MCF 10A (cell line): Measurements from ENCODE around the gene CFAP100. TPM values are rescaled to one million over a fixed set of nuclear protein-coding genes. Genes with fewer than 3 reads are reported as not detected.

Experiments used
- BruUV-seq: library from RNA; stranded (reverse); fragments of 400-500 nt; replicated peaks from 2 replicates; lab custom pipeline; 2021; lab: Mats Ljungman, UMichigan
- CTCF ChIA-PET: fragments of 300-600 bp; sonication (Branson Sonifier 250); formaldehyde crosslinking; extraction: SDS; loops from one replicate; lab custom pipeline; 2021; ENCODE audit warnings: antibody characterized with exemption, inconsistent platforms; lab: Yijun Ruan, JAX
- POLR2A ChIA-PET: fragments of 300-600, 350-650 bp; sonication (Branson Sonifier 250); formaldehyde crosslinking; extraction: SDS; loops from one replicate; lab custom pipeline; 2020; ENCODE audit warnings: antibody characterized with exemption, inconsistent platforms; lab: Yijun Ruan, JAX
- DNase-seq: peaks from one replicate; pipeline ENCODE4 v3.0.0-alpha.2; 2018; ENCODE audit not compliant: unreplicated experiment
- H3K27ac Mint-ChIP-seq: one replicate; pipeline ENCODE4 v1.8.0; 2022; ENCODE audit warnings: mild to moderate bottlenecking, low read depth, mixed read lengths; ENCODE audit not compliant: unreplicated experiment
- H3K27me3 Mint-ChIP-seq: one replicate; pipeline ENCODE4 v1.8.0; 2022; ENCODE audit warnings: mixed read lengths; ENCODE audit not compliant: insufficient read depth, unreplicated experiment
- H3K36me3 Mint-ChIP-seq: one replicate; pipeline ENCODE4 v1.8.0; 2022; ENCODE audit warnings: mild to moderate bottlenecking, moderate library complexity, mixed read lengths; ENCODE audit not compliant: insufficient read depth, unreplicated experiment
- H3K4me1 Mint-ChIP-seq: one replicate; pipeline ENCODE4 v1.8.0; 2022; ENCODE audit warnings: mixed read lengths; ENCODE audit not compliant: insufficient read depth, unreplicated experiment
- H3K4me3 Mint-ChIP-seq: one replicate; pipeline ENCODE4 v1.8.0; 2022; ENCODE audit warnings: mild to moderate bottlenecking, moderate library complexity, mixed read lengths; ENCODE audit not compliant: unreplicated experiment
- H3K9me3 Mint-ChIP-seq: one replicate; pipeline ENCODE4 v1.8.0; 2022; ENCODE audit warnings: mixed read lengths; ENCODE audit not compliant: unreplicated experiment
- intact Hi-C: fragments of 100-400 bp; cut with micrococcal nuclease; formaldehyde crosslinking; loops from 2 replicates; pipeline ENCODE4 v1.14.1; 2022
- total RNA-seq: library from RNA; stranded (reverse); gene quantifications from 2 replicates; pipeline ENCODE4 v1.2.3, GENCODE V29; 2022
- TF ChIP-seq, protein P1 (sequence below): fragments of 200-600 bp; IDR thresholded peaks from one replicate; pipeline ENCODE4 v1.8.0; 2022; ENCODE audit warnings: antibody characterized with exemption, mild to moderate bottlenecking; ENCODE audit not compliant: unreplicated experiment

Gene CFAP100
- total RNA-seq, 1 experiment from 2014 or later = not detected

- TF ChIP-seq, protein P1, sequence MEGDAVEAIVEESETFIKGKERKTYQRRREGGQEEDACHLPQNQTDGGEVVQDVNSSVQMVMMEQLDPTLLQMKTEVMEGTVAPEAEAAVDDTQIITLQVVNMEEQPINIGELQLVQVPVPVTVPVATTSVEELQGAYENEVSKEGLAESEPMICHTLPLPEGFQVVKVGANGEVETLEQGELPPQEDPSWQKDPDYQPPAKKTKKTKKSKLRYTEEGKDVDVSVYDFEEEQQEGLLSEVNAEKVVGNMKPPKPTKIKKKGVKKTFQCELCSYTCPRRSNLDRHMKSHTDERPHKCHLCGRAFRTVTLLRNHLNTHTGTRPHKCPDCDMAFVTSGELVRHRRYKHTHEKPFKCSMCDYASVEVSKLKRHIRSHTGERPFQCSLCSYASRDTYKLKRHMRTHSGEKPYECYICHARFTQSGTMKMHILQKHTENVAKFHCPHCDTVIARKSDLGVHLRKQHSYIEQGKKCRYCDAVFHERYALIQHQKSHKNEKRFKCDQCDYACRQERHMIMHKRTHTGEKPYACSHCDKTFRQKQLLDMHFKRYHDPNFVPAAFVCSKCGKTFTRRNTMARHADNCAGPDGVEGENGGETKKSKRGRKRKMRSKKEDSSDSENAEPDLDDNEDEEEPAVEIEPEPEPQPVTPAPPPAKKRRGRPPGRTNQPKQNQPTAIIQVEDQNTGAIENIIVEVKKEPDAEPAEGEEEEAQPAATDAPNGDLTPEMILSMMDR = no peak
- H3K27me3 Mint-ChIP-seq = no peaks in the 10 kb centered on the region
- H3K4me3 Mint-ChIP-seq = no peak overlapping the region
Measured at GRCh38 chr3:126482503-126483255, 88.0 kb downstream of the CFAP100 start.

DNA sequence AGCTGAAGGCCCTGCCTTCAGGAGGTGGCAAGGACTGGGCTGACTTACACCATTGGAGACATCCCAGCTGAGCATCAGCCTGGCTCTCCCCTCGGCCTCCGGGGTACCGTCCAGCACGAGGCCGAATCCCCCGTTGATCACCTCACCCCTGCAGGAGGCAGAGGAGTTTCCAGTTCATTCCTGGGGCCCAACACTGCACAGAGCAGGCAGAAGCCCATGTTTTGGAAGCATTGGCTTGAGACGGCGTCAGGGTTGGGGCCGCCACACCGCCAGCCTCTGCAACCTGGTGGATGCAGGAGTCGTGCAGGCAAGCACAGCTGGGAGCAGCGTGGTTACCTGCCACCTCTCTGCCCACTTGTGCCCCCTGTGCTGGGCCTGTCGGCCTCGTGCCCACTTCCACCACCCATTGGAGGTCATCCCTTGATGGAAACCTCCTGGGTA is 88.6 kb downstream of the CFAP100 start:
- no peak for DNase-seq
- Mint-ChIP-seq H3K27ac (no peak overlapping the region), H3K27me3 (no peaks in the 10 kb centered on the region), H3K36me3 (no peaks in the 10 kb centered on the region), H3K9me3 (no peaks in the 10 kb centered on the region), H3K4me1 (peaks cover 18% of the 10 kb centered on the region), H3K4me3 (no peak overlapping the region)
- CTCF ChIA-PET = no interaction called here
- intact Hi-C loops = no loop called here
- TF ChIP-seq, protein P1 = no peak
- no TSS peak for BruUV-seq
- POLR2A ChIA-PET = no interaction called here

More at GRCh38 chr3:126482503-126483255, 88.0 kb downstream of the CFAP100 start:
- no TSS peak for BruUV-seq
- H3K36me3 Mint-ChIP-seq = no peaks in the 10 kb centered on the region
- no peak for DNase-seq
- POLR2A ChIA-PET = no interaction called here
- no peaks in the 10 kb centered on the region for H3K9me3 Mint-ChIP-seq
- H3K4me1 Mint-ChIP-seq = peaks cover 18% of the 10 kb centered on the region
- intact Hi-C loops = no loop called here
- no peak overlapping the region for H3K27ac Mint-ChIP-seq
- CTCF ChIA-PET = no interaction called here

GRCh38 chr3:126484148-126484547 is 89.4 kb downstream of the CFAP100 start:
- Mint-ChIP-seq H3K27me3 (no peaks in the 10 kb centered on the region), H3K36me3 (no peaks in the 10 kb centered on the region), H3K9me3 (no peaks in the 10 kb centered on the region), H3K27ac (peak overlapping the region; percentile 13), H3K4me1 (peaks cover 18% of the 10 kb centered on the region), H3K4me3 (no peak overlapping the region)
- ChIA-PET POLR2A (no interaction called here), CTCF (interaction anchor here (1.5 to 2.0 kb wide), 2 partner anchors 38 to 268 kb away, joined by 3 to 7 read pairs; no protein-coding TSS in a partner anchor)
- DNase-seq = no peak
- BruUV-seq = no TSS peak
- intact Hi-C loops = no loop called here
- TF ChIP-seq, protein P1 = no peak

- CTCF ChIA-PET = interaction anchor here (1.5 to 2.0 kb wide), 2 partner anchors 38 to 267 kb away, joined by 3 to 7 read pairs; no protein-coding TSS in a partner anchor
- peaks cover 18% of the 10 kb centered on the region for H3K4me1 Mint-ChIP-seq
- no peaks in the 10 kb centered on the region for H3K9me3 Mint-ChIP-seq
Measured at GRCh38 chr3:126484662-126485061, 90.0 kb downstream of the CFAP100 start.

More at GRCh38 chr3:126484662-126485061, 90.0 kb downstream of the CFAP100 start:
- Mint-ChIP-seq H3K36me3 (no peaks in the 10 kb centered on the region), H3K4me3 (no peak overlapping the region), H3K27ac (peak overlapping the region; percentile 13), H3K27me3 (no peaks in the 10 kb centered on the region)
- no peak for DNase-seq
- intact Hi-C loops = no loop called here
- BruUV-seq = no TSS peak
- POLR2A ChIA-PET = no interaction called here
- TF ChIP-seq, protein P1 = no peak
